Sigmoid colon (tissue), 7 donors: ENCODE measurements around the gene PRDM11. TPM values are rescaled to one million over a fixed set of nuclear protein-coding genes. Genes with fewer than 3 reads are reported as not detected.

ENCODE experiments used
- DNase-seq: peaks from one replicate; pipeline ENCODE4 v3.0.0-alpha.2; 2019
- H3K27ac ChIP-seq, 4 donors: fragments of 200-600 bp; sonication (generic); one replicate each; pipeline ENCODE4 v1.5.1; 2016 to 2019; ENCODE audit warnings: mild to moderate bottlenecking in 1 of 4
- H3K27me3 ChIP-seq, 3 donors: fragments of 200-600 bp; sonication (generic); one replicate each; pipeline ENCODE4 v1.5.1; 2019; ENCODE audit warnings: mild to moderate bottlenecking in 1 of 3
- H3K36me3 ChIP-seq, 4 donors: fragments of 200-600 bp; sonication (generic); one replicate each; pipeline ENCODE4 v1.5.1; 2016 to 2019
- H3K4me1 ChIP-seq, 4 donors: fragments of 200-600 bp; sonication (generic); one replicate each; pipeline ENCODE4 v1.5.1; 2017 to 2019
- H3K4me3 ChIP-seq, 4 donors: fragments of 200-600 bp; sonication (generic); one replicate each; pipeline ENCODE4 v1.5.1; 2017 to 2019; ENCODE audit warnings: mild to moderate bottlenecking in 2 of 4, moderate library complexity in 1 of 4
- H3K9me3 ChIP-seq, 4 donors: fragments of 200-600 bp in 3 of 4; sonication (generic) in 3 of 4; one replicate each; pipeline versions ENCODE4 v1.5.1 to v1.6.1; 2013 to 2019
- CTCF ChIP-seq, 4 experiments: fragments of 450-650 bp in 3 of 4; fragments of 200-600 bp in 1 of 4; IDR thresholded peaks; one replicate each; pipeline ENCODE4 v1.5.1; 2016 to 2019; ENCODE audit warnings: antibody characterized with exemption in 4 of 4, mild to moderate bottlenecking in 3 of 4, moderate library complexity in 2 of 4
- EP300 ChIP-seq, 4 donors: sonication (generic); formaldehyde crosslinking; IDR thresholded peaks; one replicate each; pipeline ENCODE4 v1.6.1; 2017; ENCODE audit warnings: antibody characterized with exemption in 4 of 4
- POLR2A ChIP-seq, 2 donors: fragments of 450-650 bp; IDR thresholded peaks; one replicate each; pipeline ENCODE4 v1.6.1; 2016; ENCODE audit warnings: antibody characterized with exemption in 2 of 2, mild to moderate bottlenecking in 2 of 2, moderate library complexity in 2 of 2
- POLR2AphosphoS5 ChIP-seq, 4 donors: sonication (generic); formaldehyde crosslinking; IDR thresholded peaks; one replicate each; pipeline ENCODE4 v1.6.1; 2017; ENCODE audit warnings: antibody characterized with exemption in 4 of 4
- WGBS, 2 donors: extraction: QIAGEN DNeasy Blood & Tissue Kit; methylation state at CpG; one replicate each; pipeline ENCODE4 v1.1.7; 2013; 5-methylcytosine and 5-hydroxymethylcytosine counted together
- intact Hi-C: fragments of 100-400 bp; cut with DNase I; formaldehyde crosslinking; loops from one replicate; pipeline ENCODE4 v1.15.1; 2023
- polyA plus RNA-seq, 3 donors: library from polyadenylated mRNA; stranded (reverse); fragments of 200-250 nt; gene quantifications; one replicate each; pipeline ENCODE4 v1.2.3, GENCODE V29; 2013
- total RNA-seq, 4 donors: library from RNA; depleted of rRNA; stranded (reverse); fragments of >200 nt; gene quantifications; one replicate each; pipeline ENCODE4 v1.1.0, GENCODE V29; 2016
- donor health status: healthy with polysubstance abuse.
- donor health status: Bipolar disorder and iron deficiency.
- donor health status: healthy.

PRDM11 gene
- total and polyA plus RNA-seq, 7 donors, result 0.92 to 23.2 (median 12.7) TPM

GRCh38 chr11:45193695-45194094 is 47.3 kb downstream of the PRDM11 start:
- Histone ChIP-seq H3K4me1 (peaks cover 0 to 13% (median 4%) of the 10 kb centered on the region in 4 donors), H3K4me3 (no peak overlapping the region), H3K27me3 (no peaks in the 10 kb centered on the region), H3K36me3 (peaks cover 0 to 31% (median 3%) of the 10 kb centered on the region in 4 donors), H3K27ac (peak overlapping the region in 3 of 4 donors; percentile 39 to 62 (median 49)), H3K9me3 (no peaks in the 10 kb centered on the region)
- DNase-seq, result peak; percentile 79
- 85 to 91% methylated on average over 6 of the region's 6 CpGs for WGBS, 2 donors
- no peak for TF ChIP-seq CTCF (IDR thresholded peaks at IDR 0.05)
- no peak for TF ChIP-seq POLR2AphosphoS5 (IDR thresholded peaks at IDR 0.05)
- TF ChIP-seq EP300 (IDR thresholded peaks at IDR 0.05), result no peak
- TF ChIP-seq POLR2A (IDR thresholded peaks at IDR 0.05), result no peak
- intact Hi-C loops, result no loop called here

GRCh38 chr11:45204761-45205160 is 58.3 kb downstream of the PRDM11 start:
- Histone ChIP-seq H3K4me3 (no peak overlapping the region), H3K27ac (no peak overlapping the region), H3K4me1 (peaks cover 0 to 21% (median 19%) of the 10 kb centered on the region in 4 donors), H3K27me3 (no peaks in the 10 kb centered on the region), H3K9me3 (no peaks in the 10 kb centered on the region), H3K36me3 (peaks cover 0 to 21% (median 8%) of the 10 kb centered on the region in 4 donors)
- DNase-seq, result no peak
- intact Hi-C loops, result loop anchor here (10.0 kb wide), 1 partner anchor 270 kb away; no protein-coding TSS in a partner anchor
- TF ChIP-seq POLR2A (IDR thresholded peaks at IDR 0.05), result no peak
- TF ChIP-seq EP300 (IDR thresholded peaks at IDR 0.05), result no peak
- TF ChIP-seq CTCF (IDR thresholded peaks at IDR 0.05), result no peak
- no peak for TF ChIP-seq POLR2AphosphoS5 (IDR thresholded peaks at IDR 0.05)
- WGBS, 2 donors, result 77 to 83% methylated on average over 8 of the region's 8 CpGs

- intact Hi-C loops, result loop anchor here (10.0 kb wide), 1 partner anchor 271 kb away; no protein-coding TSS in a partner anchor
- peaks cover 0 to 33% (median 31%) of the 10 kb centered on the region in 4 donors for H3K4me1 ChIP-seq
- H3K9me3 ChIP-seq, result no peaks in the 10 kb centered on the region
- H3K36me3 ChIP-seq, result peaks cover 0 to 17% (median 8%) of the 10 kb centered on the region in 4 donors
- no peak for DNase-seq
- H3K4me3 ChIP-seq, result no peak overlapping the region
- H3K27ac ChIP-seq, result no peak overlapping the region
- H3K27me3 ChIP-seq, result no peaks in the 10 kb centered on the region
- WGBS, 2 donors, result 62 to 68% methylated on average over 7 of the region's 7 CpGs
- TF ChIP-seq POLR2AphosphoS5 (IDR thresholded peaks at IDR 0.05) (no peak), CTCF (IDR thresholded peaks at IDR 0.05) (no peak), EP300 (IDR thresholded peaks at IDR 0.05) (no peak), POLR2A (IDR thresholded peaks at IDR 0.05) (no peak)
These were observed 59.5 kb downstream of the PRDM11 start for GRCh38 chr11:45205978-45206377.

- H3K27ac ChIP-seq, result peak overlapping the region; percentile 87 to 95 (median 88)
- intact Hi-C loops, result loop anchor here (2.0 to 10.0 kb wide), 2 partner anchors 61 to 273 kb away; partner anchors contain the start of gene PRDM11
These were observed 61.7 kb downstream of the PRDM11 start for GRCh38 chr11:45208135-45208534.

More at GRCh38 chr11:45208135-45208534, 61.7 kb downstream of the PRDM11 start:
- H3K9me3 ChIP-seq, result no peaks in the 10 kb centered on the region
- TF ChIP-seq POLR2A (IDR thresholded peaks at IDR 0.05) (no peak), EP300 (IDR thresholded peaks at IDR 0.05) (no peak), POLR2AphosphoS5 (IDR thresholded peaks at IDR 0.05) (no peak), CTCF (IDR thresholded peaks at IDR 0.05) (no peak)
- no peaks in the 10 kb centered on the region for H3K27me3 ChIP-seq
- peaks cover 7 to 26% (median 15%) of the 10 kb centered on the region in 4 donors for H3K36me3 ChIP-seq
- 24 to 68% methylated on average over 8 of the region's 8 CpGs for WGBS, 2 donors
- no peak overlapping the region for H3K4me3 ChIP-seq
- no peak for DNase-seq
- H3K4me1 ChIP-seq, result peaks cover 0 to 47% (median 42%) of the 10 kb centered on the region in 4 donors
